ENCODE results near the gene BBIP1.

Gene BBIP1

GRCh38 chr10:110865809-110866482 lies 53.0 kb downstream of the BBIP1 start:
- peaks cover 9% of the 10 kb centered on the region for H3K4me1 ChIP-seq (ENCODE audit: insufficient read depth, low read length)
- no peaks in the 10 kb centered on the region for H3K9me3 ChIP-seq (ENCODE audit: control insufficient read depth, insufficient read depth, low read length)
- H3K9ac ChIP-seq (ENCODE audit: low read depth, low read length) = no peak overlapping the region
- no peaks in the 10 kb centered on the region for H3K36me3 ChIP-seq (ENCODE audit: insufficient read depth, low read length)

GRCh38 chr10:110865186-110865808 lies 53.7 kb downstream of the BBIP1 start:
- H3K9ac ChIP-seq (ENCODE audit: low read depth, low read length) = no peak overlapping the region
- H3K4me1 ChIP-seq (ENCODE audit: insufficient read depth, low read length) = peaks cover 3% of the 10 kb centered on the region; the same call in 1 of the 2 replicates
- no peaks in the 10 kb centered on the region for H3K36me3 ChIP-seq (ENCODE audit: insufficient read depth, low read length)
- H3K9me3 ChIP-seq (ENCODE audit: control insufficient read depth, insufficient read depth, low read length) = no peaks in the 10 kb centered on the region

GRCh38 chr10:110864662-110865140 lies 54.3 kb downstream of the BBIP1 start:
- H3K9me3 ChIP-seq (ENCODE audit: control insufficient read depth, insufficient read depth, low read length) = no peaks in the 10 kb centered on the region
- no peak overlapping the region for H3K9ac ChIP-seq (ENCODE audit: low read depth, low read length)
- peaks cover 3% of the 10 kb centered on the region; the same call in 1 of the 2 replicates for H3K4me1 ChIP-seq (ENCODE audit: insufficient read depth, low read length)
- H3K36me3 ChIP-seq (ENCODE audit: insufficient read depth, low read length) = no peaks in the 10 kb centered on the region

- H3K9ac ChIP-seq (ENCODE audit: low read depth, low read length) = no peak overlapping the region
- no peaks in the 10 kb centered on the region for H3K9me3 ChIP-seq (ENCODE audit: control insufficient read depth, insufficient read depth, low read length)
- H3K4me1 ChIP-seq (ENCODE audit: insufficient read depth, low read length) = peaks cover 3% of the 10 kb centered on the region; the same call in 1 of the 2 replicates
- no peaks in the 10 kb centered on the region for H3K36me3 ChIP-seq (ENCODE audit: insufficient read depth, low read length)
Observed at GRCh38 chr10:110863956-110864355, 55.0 kb downstream of the BBIP1 start.

- Histone ChIP-seq H3K9me3 (ENCODE audit: control insufficient read depth, insufficient read depth, low read length) (no peaks in the 10 kb centered on the region), H3K36me3 (ENCODE audit: insufficient read depth, low read length) (no peaks in the 10 kb centered on the region), H3K4me1 (ENCODE audit: insufficient read depth, low read length) (peaks cover 3% of the 10 kb centered on the region; the same call in 1 of the 2 replicates), H3K9ac (ENCODE audit: low read depth, low read length) (no peak overlapping the region)
Observed at GRCh38 chr10:110863361-110863760, 55.6 kb downstream of the BBIP1 start.

- Histone ChIP-seq H3K4me1 (ENCODE audit: insufficient read depth, low read length) (peaks cover 3% of the 10 kb centered on the region; the same call in 1 of the 2 replicates), H3K36me3 (ENCODE audit: insufficient read depth, low read length) (no peaks in the 10 kb centered on the region), H3K9ac (ENCODE audit: low read depth, low read length) (no peak overlapping the region), H3K9me3 (ENCODE audit: control insufficient read depth, insufficient read depth, low read length) (no peaks in the 10 kb centered on the region)
Observed at GRCh38 chr10:110862961-110863360, 56.0 kb downstream of the BBIP1 start.

- H3K4me1 ChIP-seq (ENCODE audit: insufficient read depth, low read length) = peaks cover 3% of the 10 kb centered on the region; the same call in 1 of the 2 replicates
- no peak overlapping the region for H3K9ac ChIP-seq (ENCODE audit: low read depth, low read length)
- H3K9me3 ChIP-seq (ENCODE audit: control insufficient read depth, insufficient read depth, low read length) = no peaks in the 10 kb centered on the region
- no peaks in the 10 kb centered on the region for H3K36me3 ChIP-seq (ENCODE audit: insufficient read depth, low read length)
Observed at GRCh38 chr10:110861930-110862649, 56.9 kb downstream of the BBIP1 start.

GRCh38 chr10:110861476-110861875 lies 57.5 kb downstream of the BBIP1 start:
- no peak overlapping the region for H3K9ac ChIP-seq (ENCODE audit: low read depth, low read length)
- no peaks in the 10 kb centered on the region for H3K36me3 ChIP-seq (ENCODE audit: insufficient read depth, low read length)
- H3K4me1 ChIP-seq (ENCODE audit: insufficient read depth, low read length) = peaks cover 3% of the 10 kb centered on the region; the same call in 1 of the 2 replicates
- H3K9me3 ChIP-seq (ENCODE audit: control insufficient read depth, insufficient read depth, low read length) = no peaks in the 10 kb centered on the region

- no peaks in the 10 kb centered on the region for H3K36me3 ChIP-seq (ENCODE audit: insufficient read depth, low read length)
- no peaks in the 10 kb centered on the region for H3K9me3 ChIP-seq (ENCODE audit: control insufficient read depth, insufficient read depth, low read length)
- peaks cover 3% of the 10 kb centered on the region; the same call in 1 of the 2 replicates for H3K4me1 ChIP-seq (ENCODE audit: insufficient read depth, low read length)
- no peak overlapping the region for H3K9ac ChIP-seq (ENCODE audit: low read depth, low read length)
Observed at GRCh38 chr10:110860576-110861241, 58.3 kb downstream of the BBIP1 start.

GRCh38 chr10:110859973-110860376 lies 59.0 kb downstream of the BBIP1 start:
- Histone ChIP-seq H3K9me3 (ENCODE audit: control insufficient read depth, insufficient read depth, low read length) (0 out of 2 replicates have a peak, but pooled peaks cover under 1% of the 10 kb centered on the region), H3K4me1 (ENCODE audit: insufficient read depth, low read length) (peaks cover 3% of the 10 kb centered on the region; the same call in 1 of the 2 replicates), H3K36me3 (ENCODE audit: insufficient read depth, low read length) (no peaks in the 10 kb centered on the region), H3K9ac (ENCODE audit: low read depth, low read length) (no peak overlapping the region)

GRCh38 chr10:110859206-110859972 lies 59.6 kb downstream of the BBIP1 start:
- 0 out of 2 replicates have a peak, but pooled peaks cover 3% of the 10 kb centered on the region for H3K9me3 ChIP-seq (ENCODE audit: control insufficient read depth, insufficient read depth, low read length)
- no peaks in the 10 kb centered on the region for H3K36me3 ChIP-seq (ENCODE audit: insufficient read depth, low read length)
- no peak overlapping the region for H3K9ac ChIP-seq (ENCODE audit: low read depth, low read length)
- H3K4me1 ChIP-seq (ENCODE audit: insufficient read depth, low read length) = no peaks in the 10 kb centered on the region

GRCh38 chr10:110858297-110858934 lies 60.6 kb downstream of the BBIP1 start:
- Histone ChIP-seq H3K36me3 (ENCODE audit: insufficient read depth, low read length) (no peaks in the 10 kb centered on the region), H3K9ac (ENCODE audit: low read depth, low read length) (no peak overlapping the region), H3K9me3 (ENCODE audit: control insufficient read depth, insufficient read depth, low read length) (0 out of 2 replicates have a peak, but pooled peaks cover 3% of the 10 kb centered on the region), H3K4me1 (ENCODE audit: insufficient read depth, low read length) (no peaks in the 10 kb centered on the region)
